Neutrophil (primary cell): ENCODE measurements around the gene PAMR1.

Source experiments
- H3K27ac ChIP-seq: fragments of 200-600 bp; sonication (generic); 2 replicates; pipeline ENCODE4 v1.5.1; 2016; ENCODE audit warnings: mild to moderate bottlenecking, moderate library complexity
- H3K27me3 ChIP-seq: fragments of 200-600 bp; sonication (generic); 2 replicates; pipeline ENCODE4 v1.6.0; 2016; ENCODE audit warnings: mild to moderate bottlenecking
- H3K36me3 ChIP-seq: fragments of 200-600 bp; sonication (generic); 2 replicates; pipeline ENCODE4 v1.5.1; 2017
- H3K4me1 ChIP-seq, 2 experiments: fragments of 200-600 bp in 1 of 2; sonication (generic) in 1 of 2; 1 replicate in 1 of 2; 2 replicates in 1 of 2; pipeline versions ENCODE4 v1.5.1 to v1.6.1; 2013 to 2016; ENCODE audit warnings: low read depth in 1 of 2, low read length in 1 of 2, mild to moderate bottlenecking in 1 of 2, moderate library complexity in 1 of 2; ENCODE audit not compliant: control insufficient read depth in 1 of 2, insufficient read depth in 1 of 2
- H3K4me3 ChIP-seq, 2 experiments: fragments of 200-600 bp in 1 of 2; sonication (generic) in 1 of 2; 1 replicate in 1 of 2; 2 replicates in 1 of 2; pipeline ENCODE4 v1.5.1; 2013 to 2016; ENCODE audit warnings: low read depth in 1 of 2, low read length in 1 of 2, mild to moderate bottlenecking in 1 of 2, moderate library complexity in 1 of 2
- H3K9me3 ChIP-seq: fragments of 200-600 bp; sonication (generic); 2 replicates; pipeline ENCODE4 v1.5.1; 2016
- CTCF ChIP-seq: fragments of 200-600 bp; sonication (generic); IDR thresholded peaks from 2 replicates; pipeline ENCODE4 v1.5.1; 2016; ENCODE audit warnings: antibody characterized with exemption

PAMR1 gene

GRCh38 chr11:35515224-35515623, 10.2 kb downstream of the PAMR1 start:
- Histone ChIP-seq H3K4me1 (no peaks in the 10 kb centered on the region), H3K27ac (no peak overlapping the region)
- no peak for TF ChIP-seq CTCF

GRCh38 chr11:35514481-35514880, 10.9 kb downstream of the PAMR1 start:
- no peaks in the 10 kb centered on the region for H3K36me3 ChIP-seq
- no peak for TF ChIP-seq CTCF
- H3K27ac ChIP-seq, result no peak overlapping the region
- no peak overlapping the region for H3K4me3 ChIP-seq
- H3K9me3 ChIP-seq, result no peaks in the 10 kb centered on the region
- peaks cover 82% of the 10 kb centered on the region for H3K27me3 ChIP-seq
- no peaks in the 10 kb centered on the region for H3K4me1 ChIP-seq

More at GRCh38 chr11:35515224-35515623, 10.2 kb downstream of the PAMR1 start:
- peaks cover 82% of the 10 kb centered on the region for H3K27me3 ChIP-seq
- H3K9me3 ChIP-seq, result no peaks in the 10 kb centered on the region
- H3K4me3 ChIP-seq, result no peak overlapping the region
- H3K36me3 ChIP-seq, result no peaks in the 10 kb centered on the region

- Histone ChIP-seq H3K36me3 (no peaks in the 10 kb centered on the region), H3K9me3 (no peaks in the 10 kb centered on the region), H3K27me3 (peaks cover 64% of the 10 kb centered on the region), H3K4me1 (no peaks in the 10 kb centered on the region), H3K27ac (no peak overlapping the region), H3K4me3 (no peak overlapping the region)
- no peak for TF ChIP-seq CTCF
These were observed 13.8 kb downstream of the PAMR1 start for GRCh38 chr11:35511666-35512065.

GRCh38 chr11:35507688-35508087, 17.7 kb downstream of the PAMR1 start:
- peaks cover 39% of the 10 kb centered on the region for H3K27me3 ChIP-seq
- H3K4me3 ChIP-seq, result no peak overlapping the region

GRCh38 chr11:35501776-35502175, 23.6 kb downstream of the PAMR1 start:
- no peak for TF ChIP-seq CTCF
- Histone ChIP-seq H3K4me3 (no peak overlapping the region), H3K27ac (no peak overlapping the region), H3K9me3 (no peaks in the 10 kb centered on the region), H3K27me3 (no peaks in the 10 kb centered on the region), H3K36me3 (no peaks in the 10 kb centered on the region), H3K4me1 (no peaks in the 10 kb centered on the region)

More at GRCh38 chr11:35507688-35508087, 17.7 kb downstream of the PAMR1 start:
- H3K36me3 ChIP-seq, result no peaks in the 10 kb centered on the region
- no peak for TF ChIP-seq CTCF
- H3K9me3 ChIP-seq, result no peaks in the 10 kb centered on the region
- H3K4me1 ChIP-seq, result no peaks in the 10 kb centered on the region
- no peak overlapping the region for H3K27ac ChIP-seq

GRCh38 chr11:35500744-35501143, 24.7 kb downstream of the PAMR1 start:
- TF ChIP-seq CTCF, result no peak
- Histone ChIP-seq H3K27ac (no peak overlapping the region), H3K4me1 (no peaks in the 10 kb centered on the region), H3K9me3 (no peaks in the 10 kb centered on the region), H3K4me3 (no peak overlapping the region), H3K36me3 (no peaks in the 10 kb centered on the region), H3K27me3 (no peaks in the 10 kb centered on the region)
